ENCODE measurements around the gene TMEM178B. TPM values are rescaled to one million over a fixed set of nuclear protein-coding genes. Genes with fewer than 3 reads are reported as not detected.

Gene TMEM178B
- total and polyA plus RNA-seq, 10 of the 15 experiments (the other 5 are each of a cell fraction or from before 2014, with no cell fraction given) = 0.01 to 1.1 (median 0.04) TPM; not detected in 2

DNA sequence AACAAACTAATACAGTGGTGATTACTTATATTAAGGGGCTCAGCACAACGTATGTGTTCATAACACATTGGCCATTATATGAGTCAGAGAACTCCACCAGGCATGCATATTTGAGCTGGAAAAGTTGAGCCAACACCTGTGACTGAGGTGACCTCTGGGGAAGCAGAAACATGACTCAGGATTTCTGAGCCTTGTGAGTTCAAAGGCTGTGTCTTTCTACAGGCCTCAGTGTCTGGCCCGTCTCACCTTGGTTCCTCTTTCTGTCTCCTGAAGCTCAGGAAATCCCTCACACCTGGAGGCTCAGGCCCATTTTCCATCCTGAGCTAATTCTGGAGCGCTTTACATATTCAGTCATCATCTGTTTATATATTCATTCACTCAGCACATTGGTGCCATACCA, 246.4 kb downstream of the TMEM178B start:
- no peak for TF ChIP-seq MTA2 (IDR thresholded peaks at IDR 0.05; ENCODE audit: low read depth)
- no peak for TF ChIP-seq SMAD1 (IDR thresholded peaks at IDR 0.05; ENCODE audit: low read depth, partially characterized antibody)
- TF ChIP-seq BRCA1 (IDR thresholded peaks at IDR 0.05; ENCODE audit: low read depth, low read length) = no peak
- TF ChIP-seq SUZ12 (IDR thresholded peaks at IDR 0.05; ENCODE audit: unreplicated experiment) = no peak
- TF ChIP-seq, protein P1, sequence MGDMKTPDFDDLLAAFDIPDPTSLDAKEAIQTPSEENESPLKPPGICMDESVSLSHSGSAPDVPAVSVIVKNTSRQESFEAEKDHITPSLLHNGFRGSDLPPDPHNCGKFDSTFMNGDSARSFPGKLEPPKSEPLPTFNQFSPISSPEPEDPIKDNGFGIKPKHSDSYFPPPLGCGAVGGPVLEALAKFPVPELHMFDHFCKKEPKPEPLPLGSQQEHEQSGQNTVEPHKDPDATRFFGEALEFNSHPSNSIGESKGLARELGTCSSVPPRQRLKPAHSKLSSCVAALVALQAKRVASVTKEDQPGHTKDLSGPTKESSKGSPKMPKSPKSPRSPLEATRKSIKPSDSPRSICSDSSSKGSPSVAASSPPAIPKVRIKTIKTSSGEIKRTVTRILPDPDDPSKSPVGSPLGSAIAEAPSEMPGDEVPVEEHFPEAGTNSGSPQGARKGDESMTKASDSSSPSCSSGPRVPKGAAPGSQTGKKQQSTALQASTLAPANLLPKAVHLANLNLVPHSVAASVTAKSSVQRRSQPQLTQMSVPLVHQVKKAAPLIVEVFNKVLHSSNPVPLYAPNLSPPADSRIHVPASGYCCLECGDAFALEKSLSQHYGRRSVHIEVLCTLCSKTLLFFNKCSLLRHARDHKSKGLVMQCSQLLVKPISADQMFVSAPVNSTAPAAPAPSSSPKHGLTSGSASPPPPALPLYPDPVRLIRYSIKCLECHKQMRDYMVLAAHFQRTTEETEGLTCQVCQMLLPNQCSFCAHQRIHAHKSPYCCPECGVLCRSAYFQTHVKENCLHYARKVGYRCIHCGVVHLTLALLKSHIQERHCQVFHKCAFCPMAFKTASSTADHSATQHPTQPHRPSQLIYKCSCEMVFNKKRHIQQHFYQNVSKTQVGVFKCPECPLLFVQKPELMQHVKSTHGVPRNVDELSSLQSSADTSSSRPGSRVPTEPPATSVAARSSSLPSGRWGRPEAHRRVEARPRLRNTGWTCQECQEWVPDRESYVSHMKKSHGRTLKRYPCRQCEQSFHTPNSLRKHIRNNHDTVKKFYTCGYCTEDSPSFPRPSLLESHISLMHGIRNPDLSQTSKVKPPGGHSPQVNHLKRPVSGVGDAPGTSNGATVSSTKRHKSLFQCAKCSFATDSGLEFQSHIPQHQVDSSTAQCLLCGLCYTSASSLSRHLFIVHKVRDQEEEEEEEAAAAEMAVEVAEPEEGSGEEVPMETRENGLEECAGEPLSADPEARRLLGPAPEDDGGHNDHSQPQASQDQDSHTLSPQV (IDR thresholded peaks at IDR 0.05) = no peak
- TF ChIP-seq MEF2A (IDR thresholded peaks at IDR 0.05; ENCODE audit: insufficient read depth, low read depth, low read length) = no peak
- TF ChIP-seq ZNF384 (IDR thresholded peaks at IDR 0.05; ENCODE audit: borderline replicate concordance, low read depth, low read length) = no peak
- TF ChIP-seq SIN3A (IDR thresholded peaks at IDR 0.05; ENCODE audit: low read depth, low read length) = no peak
- no peak for TF ChIP-seq SREBF1 (IDR thresholded peaks at IDR 0.05; ENCODE audit: low read length)
- no peak for TF ChIP-seq MTA3 (IDR thresholded peaks at IDR 0.05; ENCODE audit: borderline replicate concordance, low read length)
- no peak for TF ChIP-seq SREBF2 (IDR thresholded peaks at IDR 0.05; ENCODE audit: low read length)
- TF ChIP-seq NRF1 (conservative IDR thresholded peaks at IDR 0.05; ENCODE audit: low read depth, low read length) = no peak
- TF ChIP-seq, protein P2, sequence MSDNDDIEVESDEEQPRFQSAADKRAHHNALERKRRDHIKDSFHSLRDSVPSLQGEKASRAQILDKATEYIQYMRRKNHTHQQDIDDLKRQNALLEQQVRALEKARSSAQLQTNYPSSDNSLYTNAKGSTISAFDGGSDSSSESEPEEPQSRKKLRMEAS (IDR thresholded peaks at IDR 0.05; ENCODE audit: low read depth, low read length) = no peak
- BruUV-seq (replicated peaks) = no TSS peak
- H3K4me2 ChIP-seq (ENCODE audit: control insufficient read depth, insufficient read depth) = no peak overlapping the region
- H3K4me3 ChIP-seq = no peak overlapping the region
- ChIA-PET RAD21 (ENCODE audit: unreplicated experiment) (no interaction called here), SMC1A (ENCODE audit: uncharacterized antibody, unreplicated experiment) (interaction anchor here (2.2 kb wide), 1 partner anchor 8 kb away, joined by 7 read pairs; no protein-coding TSS in a partner anchor), POLR2A (no interaction called here), CTCF (no interaction called here)
- FAIRE-seq = no peak
- H3K4me1 ChIP-seq (ENCODE audit: control insufficient read depth, insufficient read depth, low read length) = no peaks in the 10 kb centered on the region
- in situ Hi-C loops (cut with MboI) (no loop called here), intact Hi-C loops (cut with micrococcal nuclease; ENCODE audit: unreplicated experiment) (no loop called here)
- no peak overlapping the region for H2AFZ ChIP-seq (ENCODE audit: control insufficient read depth, low read depth, low read length)
- H3K36me3 ChIP-seq (ENCODE audit: control insufficient read depth in 2 of 2, insufficient read depth in 2 of 2, low read length in 1 of 2) = no peaks in the 10 kb centered on the region
- H3K27me3 ChIP-seq (replicated peaks in 1 of 2; ENCODE audit: control insufficient read depth in 2 of 2, insufficient read depth in 2 of 2, low read length in 1 of 2) = no peaks in the 10 kb centered on the region; a peak in 1 of 4 replicates
- no peak for DNase-seq (ENCODE audit: low read depth, low spot score)
- no peak for ATAC-seq
- no peak overlapping the region for H3K9ac ChIP-seq (ENCODE audit: control insufficient read depth, insufficient read depth, low read length)
- WGBS (ENCODE audit: insufficient coverage, insufficient replicate concordance, low lambda C conversion rate, missing lambda C conversion rate) = 32% methylated on average over 3 of the region's 3 CpGs
- H3K9me3 ChIP-seq (replicated peaks; ENCODE audit: control insufficient read depth, insufficient read depth, low read length) = no peaks in the 10 kb centered on the region
- H3K79me2 ChIP-seq (ENCODE audit: control insufficient read depth, insufficient read depth, low read length) = no peaks in the 10 kb centered on the region
- no peak overlapping the region for H3K27ac ChIP-seq (ENCODE audit: control insufficient read depth, insufficient read depth)
- H4K20me1 ChIP-seq (ENCODE audit: control insufficient read depth, insufficient read depth) = no peaks in the 10 kb centered on the region

All from GM12878 (cell line).